ENCODE results near the gene DHRSX. TPM values are rescaled to one million over a fixed set of nuclear protein-coding genes. Genes with fewer than 3 reads are reported as not detected.
A peak's percentile ranks its signal among the peaks of the same experiment; 100 is the strongest.

The DHRSX gene
- total and polyA plus RNA-seq, 2 donors from 2014 or later = 26.4 to 30.0 TPM

DNA sequence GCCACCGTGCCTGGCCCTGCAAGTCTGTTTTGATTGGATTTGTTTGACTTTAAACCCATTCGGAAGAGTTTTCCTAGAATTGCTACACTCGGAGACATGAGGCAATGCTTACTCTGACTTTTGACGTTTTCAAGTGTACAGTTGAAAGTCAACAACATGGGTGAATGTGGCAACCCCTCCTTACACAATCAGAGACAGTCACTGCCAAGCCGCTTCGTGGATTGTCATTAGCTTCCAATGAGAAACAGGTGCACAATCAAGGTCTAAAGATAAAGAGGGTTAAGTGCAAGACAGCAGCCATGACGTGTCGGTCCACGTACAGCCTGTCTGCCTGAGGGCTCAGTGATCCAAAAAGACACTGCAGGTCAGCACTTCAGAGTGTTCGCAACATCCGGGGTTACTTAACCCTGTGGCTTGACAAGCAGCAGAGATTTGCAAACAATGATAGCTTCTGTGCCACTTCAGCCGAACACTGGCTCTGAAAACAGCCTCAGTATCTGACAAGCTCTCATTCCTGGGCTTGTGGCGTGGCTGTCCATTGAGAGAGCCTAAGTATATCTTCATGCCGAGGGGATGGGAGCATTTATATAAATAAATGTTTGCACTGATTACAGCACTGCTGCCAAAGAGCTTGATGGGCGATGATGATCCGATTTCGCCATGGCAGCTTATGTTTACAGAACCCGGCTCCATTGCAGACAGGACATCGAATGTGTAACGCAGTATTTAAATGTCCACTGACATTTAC, 180.0 kb downstream of the DHRSX start:
- peak in 3 of 5 donors; percentile 11 to 40 (median 13) for DNase-seq
- no peak for FAIRE-seq
- intact Hi-C loops (cut with DNase I) = no loop called here
- no peak overlapping the region for H3K9ac ChIP-seq (ENCODE audit: low read length in 3 of 3)
- TF ChIP-seq, protein P1, sequence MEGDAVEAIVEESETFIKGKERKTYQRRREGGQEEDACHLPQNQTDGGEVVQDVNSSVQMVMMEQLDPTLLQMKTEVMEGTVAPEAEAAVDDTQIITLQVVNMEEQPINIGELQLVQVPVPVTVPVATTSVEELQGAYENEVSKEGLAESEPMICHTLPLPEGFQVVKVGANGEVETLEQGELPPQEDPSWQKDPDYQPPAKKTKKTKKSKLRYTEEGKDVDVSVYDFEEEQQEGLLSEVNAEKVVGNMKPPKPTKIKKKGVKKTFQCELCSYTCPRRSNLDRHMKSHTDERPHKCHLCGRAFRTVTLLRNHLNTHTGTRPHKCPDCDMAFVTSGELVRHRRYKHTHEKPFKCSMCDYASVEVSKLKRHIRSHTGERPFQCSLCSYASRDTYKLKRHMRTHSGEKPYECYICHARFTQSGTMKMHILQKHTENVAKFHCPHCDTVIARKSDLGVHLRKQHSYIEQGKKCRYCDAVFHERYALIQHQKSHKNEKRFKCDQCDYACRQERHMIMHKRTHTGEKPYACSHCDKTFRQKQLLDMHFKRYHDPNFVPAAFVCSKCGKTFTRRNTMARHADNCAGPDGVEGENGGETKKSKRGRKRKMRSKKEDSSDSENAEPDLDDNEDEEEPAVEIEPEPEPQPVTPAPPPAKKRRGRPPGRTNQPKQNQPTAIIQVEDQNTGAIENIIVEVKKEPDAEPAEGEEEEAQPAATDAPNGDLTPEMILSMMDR (IDR thresholded peaks at IDR 0.05; ENCODE audit: borderline replicate concordance, extremely low read depth, insufficient read depth) = no peak
- H3K4me3 ChIP-seq (ENCODE audit: low read length in 3 of 3) = no peak overlapping the region
- H3K9me3 ChIP-seq (ENCODE audit: control insufficient read depth in 2 of 3, insufficient read depth in 1 of 3, low read length in 3 of 3) = no peaks in the 10 kb centered on the region
- peak overlapping the region in 1 of 2 donors; percentile 45 for H3K27ac ChIP-seq (ENCODE audit: low read depth in 2 of 2, low read length in 2 of 2)
- peaks cover 0 to 8% (median 0%) of the 10 kb centered on the region in 3 donors for H3K4me1 ChIP-seq (ENCODE audit: control insufficient read depth in 2 of 3, insufficient read depth in 2 of 3, low read depth in 1 of 3, low read length in 3 of 3)
- H3K27me3 ChIP-seq (ENCODE audit: control insufficient read depth, insufficient read depth, low read length) = no peaks in the 10 kb centered on the region
- no peaks in the 10 kb centered on the region for H3K36me3 ChIP-seq (ENCODE audit: control insufficient read depth in 2 of 3, insufficient read depth in 3 of 3, low read length in 3 of 3)

DNA sequence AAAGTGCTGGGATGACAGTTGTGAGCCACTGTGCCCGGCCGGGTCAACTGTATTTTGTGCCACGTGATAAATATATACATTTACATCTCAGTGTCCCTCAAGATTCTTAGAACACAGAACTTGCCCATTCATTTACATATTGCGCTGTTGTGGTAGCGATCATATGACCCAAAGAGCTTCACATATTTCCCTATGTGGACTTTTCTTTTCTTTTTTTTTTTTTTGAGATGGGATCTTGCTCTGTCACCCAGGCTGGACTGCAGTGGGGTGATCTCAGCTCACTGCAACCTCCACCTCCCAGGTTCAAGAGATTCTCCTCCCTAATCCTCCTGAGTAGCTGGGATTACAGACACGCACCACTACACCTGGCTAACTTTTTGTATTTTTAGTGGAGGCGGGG, 180.7 kb downstream of the DHRSX start:
- intact Hi-C loops (cut with DNase I) = no loop called here
- no peak for FAIRE-seq
- H3K36me3 ChIP-seq (ENCODE audit: control insufficient read depth in 2 of 3, insufficient read depth in 3 of 3, low read length in 3 of 3) = no peaks in the 10 kb centered on the region
- H3K4me1 ChIP-seq (ENCODE audit: control insufficient read depth in 2 of 3, insufficient read depth in 2 of 3, low read depth in 1 of 3, low read length in 3 of 3) = peaks cover 0 to 8% (median 2%) of the 10 kb centered on the region in 3 donors
- no peak overlapping the region for H3K27ac ChIP-seq (ENCODE audit: low read depth in 2 of 2, low read length in 2 of 2)
- H3K27me3 ChIP-seq (ENCODE audit: control insufficient read depth, insufficient read depth, low read length) = no peaks in the 10 kb centered on the region
- no peaks in the 10 kb centered on the region for H3K9me3 ChIP-seq (ENCODE audit: control insufficient read depth in 2 of 3, insufficient read depth in 1 of 3, low read length in 3 of 3)
- no peak for DNase-seq
- TF ChIP-seq, protein P1 (IDR thresholded peaks at IDR 0.05; ENCODE audit: borderline replicate concordance, extremely low read depth, insufficient read depth) = no peak
- no peak overlapping the region for H3K4me3 ChIP-seq (ENCODE audit: low read length in 3 of 3)
- no peak overlapping the region for H3K9ac ChIP-seq (ENCODE audit: low read length in 3 of 3)

DNA sequence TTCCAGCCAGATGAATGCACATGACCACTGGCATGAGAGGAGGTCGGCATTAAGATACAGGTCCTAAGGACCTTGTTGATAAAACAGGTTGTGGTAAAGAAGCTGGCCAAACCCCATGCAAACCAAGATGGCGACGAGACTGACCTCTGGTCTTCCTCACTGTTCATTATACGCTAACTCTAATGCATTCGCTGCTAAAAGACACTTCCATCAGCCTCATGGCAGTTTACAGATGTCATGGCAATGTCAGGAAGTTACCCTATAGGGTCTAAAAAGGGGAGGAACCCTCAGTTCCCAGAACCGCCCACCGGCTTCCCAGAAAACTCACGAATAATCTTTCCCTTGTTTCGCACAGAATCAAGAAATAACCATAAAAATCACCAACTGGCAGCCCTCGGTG, 182.4 kb downstream of the DHRSX start:
- TF ChIP-seq, protein P1 (IDR thresholded peaks at IDR 0.05; ENCODE audit: borderline replicate concordance, extremely low read depth, insufficient read depth) = no peak
- Histone ChIP-seq H3K4me1 (ENCODE audit: control insufficient read depth in 2 of 3, insufficient read depth in 2 of 3, low read depth in 1 of 3, low read length in 3 of 3) (peaks cover 0 to 8% (median 3%) of the 10 kb centered on the region in 3 donors), H3K9me3 (ENCODE audit: control insufficient read depth in 2 of 3, insufficient read depth in 1 of 3, low read length in 3 of 3) (no peaks in the 10 kb centered on the region), H3K36me3 (ENCODE audit: control insufficient read depth in 2 of 3, insufficient read depth in 3 of 3, low read length in 3 of 3) (no peaks in the 10 kb centered on the region), H3K9ac (ENCODE audit: low read length in 3 of 3) (no peak overlapping the region), H3K4me3 (ENCODE audit: low read length in 3 of 3) (no peak overlapping the region), H3K27ac (ENCODE audit: low read depth in 2 of 2, low read length in 2 of 2) (no peak overlapping the region), H3K27me3 (ENCODE audit: control insufficient read depth, insufficient read depth, low read length) (no peaks in the 10 kb centered on the region)
- intact Hi-C loops (cut with DNase I) = no loop called here
- DNase-seq (no peak), FAIRE-seq (no peak)
